ENCODE measurements around the gene PLEKHA8.

PLEKHA8 gene

GRCh38 chr7:30144657-30145306 is 116.6 kb downstream of the PLEKHA8 start:
- no peak for DNase-seq (ENCODE audit: low read depth, low spot score)

- no peak for DNase-seq (ENCODE audit: low read depth, low spot score)
Observed at GRCh38 chr7:30145426-30145970, 117.3 kb downstream of the PLEKHA8 start.

GRCh38 chr7:30146127-30146612 is 118.0 kb downstream of the PLEKHA8 start:
- DNase-seq (ENCODE audit: low read depth, low spot score), result no peak

- DNase-seq (ENCODE audit: low read depth, low spot score), result no peak
Observed at GRCh38 chr7:30147223-30147622, 119.0 kb downstream of the PLEKHA8 start.

GRCh38 chr7:30147785-30148184 is 119.6 kb downstream of the PLEKHA8 start:
- no peak for DNase-seq (ENCODE audit: low read depth, low spot score)

GRCh38 chr7:30148426-30148825 is 120.2 kb downstream of the PLEKHA8 start:
- no peak for DNase-seq (ENCODE audit: low read depth, low spot score)

GRCh38 chr7:30148951-30149459 is 120.8 kb downstream of the PLEKHA8 start:
- no peak for DNase-seq (ENCODE audit: low read depth, low spot score)

- DNase-seq (ENCODE audit: low read depth, low spot score), result no peak
Observed at GRCh38 chr7:30149640-30150272, 121.5 kb downstream of the PLEKHA8 start.

- DNase-seq (ENCODE audit: low read depth, low spot score), result no peak
Observed at GRCh38 chr7:30150711-30151110, 122.5 kb downstream of the PLEKHA8 start.

- DNase-seq (ENCODE audit: low read depth, low spot score), result no peak
Observed at GRCh38 chr7:30154111-30154587, 125.9 kb downstream of the PLEKHA8 start.

- no peak for DNase-seq (ENCODE audit: low read depth, low spot score)
Observed at GRCh38 chr7:30155481-30155880, 127.3 kb downstream of the PLEKHA8 start.

- no peak for DNase-seq (ENCODE audit: low read depth, low spot score)
Observed at GRCh38 chr7:30157204-30157603, 129.0 kb downstream of the PLEKHA8 start.

GRCh38 chr7:30159163-30159562 is 131.0 kb downstream of the PLEKHA8 start:
- no peak for DNase-seq (ENCODE audit: low read depth, low spot score)

- peak; percentile 37 for DNase-seq (ENCODE audit: low read depth, low spot score)
Observed at GRCh38 chr7:30159698-30160143, 131.5 kb downstream of the PLEKHA8 start.

GRCh38 chr7:30160329-30160728 is 132.1 kb downstream of the PLEKHA8 start:
- no peak for DNase-seq (ENCODE audit: low read depth, low spot score)

- no peak for DNase-seq (ENCODE audit: low read depth, low spot score)
Observed at GRCh38 chr7:30162133-30162532, 133.9 kb downstream of the PLEKHA8 start.

- peak; percentile 60 for DNase-seq (ENCODE audit: low read depth, low spot score)
Observed at GRCh38 chr7:30162622-30163124, 134.5 kb downstream of the PLEKHA8 start.

GRCh38 chr7:30163231-30163894 is 135.2 kb downstream of the PLEKHA8 start:
- DNase-seq (ENCODE audit: low read depth, low spot score), result no peak

GRCh38 chr7:30164567-30164966 is 136.4 kb downstream of the PLEKHA8 start:
- DNase-seq (ENCODE audit: low read depth, low spot score), result peak; percentile 75

- DNase-seq (ENCODE audit: low read depth, low spot score), result no peak
Observed at GRCh38 chr7:30165590-30165989, 137.4 kb downstream of the PLEKHA8 start.

- DNase-seq (ENCODE audit: low read depth, low spot score), result no peak
Observed at GRCh38 chr7:30166155-30166840, 138.1 kb downstream of the PLEKHA8 start.

Measured in astrocyte of the hippocampus (primary cell).